GM19395 (cell line): ENCODE measurements around the gene POLE.

ENCODE experiments used
- ATAC-seq: cut with Tn5 transposase; IDR thresholded peaks from one replicate; pipeline ENCODE4 v1.9.1; 2021; ENCODE audit warnings: mild to moderate bottlenecking, moderate library complexity; ENCODE audit not compliant: unreplicated experiment

The POLE gene

GRCh38 chr12:132689227-132689626 lies 2.1 kb upstream of the POLE start:
- no peak for ATAC-seq

GRCh38 chr12:132686825-132687210 lies 324 bp downstream of the POLE start:
- ATAC-seq, result peak; percentile 28

DNA sequence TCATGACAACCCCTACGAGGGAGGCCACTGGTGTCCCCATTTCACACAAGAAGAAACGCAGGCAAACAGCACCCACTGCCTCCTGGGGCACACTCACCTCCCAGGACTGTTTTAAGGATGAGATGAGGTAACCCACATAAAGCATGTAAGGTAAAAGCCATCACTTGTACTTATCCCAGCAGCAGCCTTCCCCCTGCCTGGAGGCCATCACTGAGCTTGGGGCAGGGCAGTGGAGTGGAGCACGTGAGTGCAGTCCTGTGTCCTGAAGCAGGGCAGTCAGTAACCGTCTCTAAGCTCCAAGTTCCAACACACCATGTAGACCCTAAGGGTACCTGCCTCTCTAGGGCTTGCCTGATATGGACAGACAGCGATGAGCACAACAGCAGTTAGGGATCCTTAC lies 1.7 kb downstream of the POLE start:
- no peak for ATAC-seq

GRCh38 chr12:132677492-132677891 lies 9.7 kb downstream of the POLE start:
- ATAC-seq, result no peak

GRCh38 chr12:132675757-132676432 lies 11.2 kb downstream of the POLE start:
- ATAC-seq, result no peak

DNA sequence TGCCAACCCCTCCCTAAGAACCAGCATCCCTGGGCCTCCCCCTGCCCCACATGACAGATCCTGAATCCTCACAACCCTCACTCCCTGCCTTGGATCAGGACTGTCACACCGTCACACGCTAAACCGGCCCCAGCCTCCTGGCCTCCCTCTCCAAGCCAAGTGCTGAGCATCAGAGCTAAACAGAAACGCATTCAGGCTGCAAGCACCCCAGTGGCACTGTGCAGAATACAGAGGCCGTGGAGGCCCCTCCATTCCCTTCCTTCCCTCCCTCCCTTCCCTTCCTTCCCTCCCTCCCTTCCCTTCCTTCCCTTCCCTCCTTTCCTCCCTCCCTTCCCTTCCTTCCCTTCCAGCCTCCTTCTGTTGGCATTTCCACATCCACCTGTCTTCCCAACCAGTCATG lies 12.6 kb downstream of the POLE start:
- no peak for ATAC-seq

- ATAC-seq, result no peak
These were observed 13.6 kb downstream of the POLE start for GRCh38 chr12:132673288-132674179.

DNA sequence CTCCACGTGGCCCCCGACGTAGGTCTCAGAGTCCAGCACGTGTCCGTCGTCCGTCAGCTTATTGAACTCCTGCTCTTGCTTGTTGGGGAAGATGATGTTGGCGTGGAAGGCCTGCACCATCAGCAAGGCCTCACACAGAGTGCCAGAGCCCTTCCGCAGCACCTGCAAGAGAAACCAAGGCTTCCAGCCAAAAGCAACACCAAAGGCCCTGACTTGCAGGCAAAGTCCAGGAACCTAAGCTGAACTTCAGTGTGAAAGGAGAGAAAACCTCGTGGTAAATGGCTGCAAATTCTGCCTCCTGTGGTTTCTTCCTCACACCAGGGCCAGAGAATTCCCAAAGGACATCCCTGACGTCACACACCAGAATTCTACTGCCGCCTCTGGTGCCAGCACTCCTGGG lies 14.5 kb downstream of the POLE start:
- ATAC-seq, result no peak

GRCh38 chr12:132672116-132672515 lies 15.0 kb downstream of the POLE start:
- no peak for ATAC-seq

GRCh38 chr12:132669166-132669879 lies 17.8 kb downstream of the POLE start:
- ATAC-seq, result no peak

DNA sequence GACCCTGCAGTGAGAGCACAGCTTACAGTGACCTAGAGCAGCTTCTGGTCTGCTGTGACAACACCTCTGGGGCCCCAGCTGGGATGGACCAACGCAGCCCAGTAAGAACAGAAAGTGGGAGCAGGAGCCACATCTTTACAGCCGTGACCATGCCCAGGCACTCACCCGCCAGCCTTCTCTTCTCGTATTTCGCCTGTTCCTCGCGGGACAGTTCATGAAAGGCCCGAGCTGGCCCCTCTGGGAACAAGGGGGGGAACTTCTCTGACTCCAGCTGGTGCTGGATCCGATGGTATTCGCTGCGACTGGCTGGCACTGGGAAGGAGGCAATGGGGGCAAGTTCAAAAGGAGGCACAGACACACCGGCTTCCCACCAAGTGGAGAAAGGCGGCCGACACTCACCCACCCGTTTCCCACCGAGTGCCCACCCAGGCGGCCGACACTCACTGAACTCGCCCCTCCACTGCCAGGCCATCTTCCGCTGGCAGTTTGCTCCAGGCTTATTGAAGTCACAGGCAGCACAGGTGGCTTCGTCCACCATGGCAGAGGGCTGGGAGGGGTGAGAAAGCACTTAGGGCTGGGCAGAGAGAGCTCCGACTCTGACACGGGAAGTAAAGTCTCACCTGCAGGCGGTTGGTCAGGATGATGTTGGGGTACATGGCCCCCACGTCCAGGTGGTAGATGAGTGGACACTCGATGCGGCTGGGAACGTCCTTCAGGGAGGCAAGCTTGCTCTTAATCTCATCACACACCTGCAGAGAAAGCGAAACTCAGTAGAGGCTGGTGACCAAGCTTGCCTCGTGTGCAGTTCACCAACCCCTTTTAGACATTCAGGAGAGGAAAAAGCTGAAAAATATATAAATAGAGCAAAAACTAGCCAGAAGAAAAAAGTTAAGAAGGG lies 18.7 kb downstream of the POLE start:
- no peak for ATAC-seq

- ATAC-seq, result no peak
These were observed 21.3 kb downstream of the POLE start for GRCh38 chr12:132665794-132666193.

- no peak for ATAC-seq
These were observed 22.0 kb downstream of the POLE start for GRCh38 chr12:132665149-132665491.

DNA sequence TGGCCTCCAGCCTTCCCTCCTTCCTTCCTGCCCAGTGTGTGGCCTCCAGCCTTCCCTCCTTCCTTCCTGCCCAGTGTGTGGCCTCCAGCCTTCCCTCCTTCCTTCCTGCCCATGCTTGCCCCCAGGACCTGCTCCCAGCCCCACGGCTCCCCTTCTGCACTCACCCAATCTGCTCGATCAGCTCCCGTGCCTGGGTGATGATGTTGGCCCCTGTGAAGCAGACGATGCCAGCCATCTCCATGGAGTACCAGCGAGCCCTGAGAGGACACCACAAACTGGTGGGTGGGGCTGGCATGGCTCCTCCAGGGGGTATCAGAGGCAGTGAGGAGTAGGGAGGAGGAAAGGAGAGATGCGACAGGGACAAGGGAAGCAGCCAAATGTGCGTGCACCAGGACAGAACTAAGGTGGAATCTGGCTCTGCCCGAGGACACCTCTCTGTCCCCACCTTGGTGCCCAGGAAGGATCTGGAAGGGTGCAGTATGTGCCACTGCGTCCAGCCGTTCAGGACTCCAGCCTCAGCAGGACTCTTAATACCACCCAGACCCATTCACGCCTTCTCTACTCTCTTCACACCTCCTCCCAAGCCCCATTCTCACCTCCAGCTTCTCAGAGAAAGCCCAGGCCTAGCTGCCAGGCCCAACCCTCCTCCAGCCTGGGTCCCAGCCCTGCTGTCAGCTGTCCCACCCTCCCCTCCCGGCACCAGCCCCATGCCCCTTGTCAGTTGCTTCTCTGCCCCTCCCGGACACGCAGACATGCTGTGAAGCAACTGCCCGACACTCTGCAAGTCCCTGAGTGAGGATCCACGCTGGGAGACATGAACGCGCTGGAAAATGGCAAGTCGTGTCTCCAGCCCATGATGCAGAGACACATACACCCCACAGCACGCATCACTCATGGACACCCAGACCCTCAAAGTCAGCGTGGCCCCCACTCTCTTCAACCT lies 22.7 kb downstream of the POLE start:
- no peak for ATAC-seq

GRCh38 chr12:132662901-132663755 lies 24.0 kb downstream of the POLE start:
- no peak for ATAC-seq

GRCh38 chr12:132661972-132662371 lies 25.2 kb downstream of the POLE start:
- no peak for ATAC-seq

- ATAC-seq, result no peak
These were observed 26.1 kb downstream of the POLE start for GRCh38 chr12:132660996-132661395.

- ATAC-seq, result no peak
These were observed 27.1 kb downstream of the POLE start for GRCh38 chr12:132660052-132660451.

- no peak for ATAC-seq
These were observed 28.0 kb downstream of the POLE start for GRCh38 chr12:132659146-132659545.
